Endothelial cell of umbilical vein (primary cell): ENCODE data around the gene TTLL11. TPM values are rescaled to one million over a fixed set of nuclear protein-coding genes. Genes with fewer than 3 reads are reported as not detected.

Experiments used
- BruUV-seq: library from RNA; stranded (reverse); fragments of 400-500 nt; replicated peaks from 2 replicates; lab custom pipeline; 2021; lab: Mats Ljungman, UMichigan
- CTCF ChIA-PET: fragments of 300-600, 350-600 bp; sonication (Branson Sonifier 250); formaldehyde crosslinking; loops from one replicate; lab custom pipeline; 2021; ENCODE audit warnings: antibody characterized with exemption, inconsistent platforms; lab: Charles Lee
- POLR2A ChIA-PET: fragments of 300-600, 350-600 bp; sonication (Branson Sonifier 250); formaldehyde crosslinking; loops from one replicate; lab custom pipeline; 2021; ENCODE audit warnings: antibody characterized with exemption, inconsistent platforms; lab: Charles Lee
- DNase-seq: peaks from one replicate; pipeline ENCODE4 v3.0.0-alpha.2; 2011; ENCODE audit warnings: low read depth, low spot score
- FAIRE-seq: peaks from 2 replicates; lab custom pipeline; 2011; peaks lifted over from hg19 to GRCh38; lab: Jason Lieb, UNC
- H2AFZ ChIP-seq: 2 replicates; pipeline ENCODE4 v1.6.0; 2012; ENCODE audit warnings: low read depth, low read length, control low read depth, inconsistent platforms
- H3K27ac ChIP-seq: 2 replicates; pipeline ENCODE4 v1.5.1; 2011; ENCODE audit warnings: low read depth, mild to moderate bottlenecking, control low read depth, low read length, moderate library complexity; ENCODE audit not compliant: insufficient read depth
- H3K27me3 ChIP-seq, 2 experiments: 2 replicates each; pipeline versions ENCODE4 v1.6.0 to v1.6.1; 2011; ENCODE audit warnings: low read length in 2 of 2, mixed read lengths in 1 of 2; ENCODE audit not compliant: control insufficient read depth in 2 of 2, insufficient read depth in 2 of 2
- H3K36me3 ChIP-seq, 2 experiments: 2 replicates in 1 of 2; 3 replicates in 1 of 2; pipeline ENCODE4 v1.5.1; 2011; ENCODE audit warnings: low read length in 2 of 2, mild to moderate bottlenecking in 1 of 2, moderate library complexity in 1 of 2; ENCODE audit not compliant: control insufficient read depth in 2 of 2, insufficient read depth in 2 of 2; ENCODE audit errors: extremely low read depth in 1 of 2
- H3K4me1 ChIP-seq: 3 replicates; pipeline ENCODE4 v1.5.1; 2011; ENCODE audit warnings: mild to moderate bottlenecking, low read length; ENCODE audit not compliant: control insufficient read depth, insufficient read depth; ENCODE audit errors: extremely low read depth
- H3K4me2 ChIP-seq: 2 replicates; pipeline ENCODE4 v1.6.1; 2011; ENCODE audit warnings: low read length, control low read depth, mixed read lengths; ENCODE audit not compliant: insufficient read depth
- H3K4me3 ChIP-seq, 3 experiments: fragments of 200-600 bp in 1 of 3; sonication (generic), shearing (Covaris generic) in 1 of 3; replicated peaks in 1 of 3; 2 replicates each; pipeline ENCODE4 v1.5.1; 2011 to 2016; ENCODE audit warnings: control low read depth in 3 of 3, low read length in 3 of 3, mild to moderate bottlenecking in 2 of 3, inconsistent platforms in 1 of 3, low read depth in 1 of 3, moderate library complexity in 1 of 3; ENCODE audit not compliant: insufficient read depth in 1 of 3
- H3K79me2 ChIP-seq: 2 replicates; pipeline ENCODE4 v1.6.0; 2012; ENCODE audit warnings: low read length, inconsistent platforms; ENCODE audit not compliant: control insufficient read depth, insufficient read depth
- H3K9ac ChIP-seq: replicated peaks from 2 replicates; pipeline ENCODE3; 2011; ENCODE audit warnings: low read length, control low read depth; ENCODE audit not compliant: insufficient read depth; ENCODE audit errors: extremely low read depth
- H3K9me1 ChIP-seq: replicated peaks from 3 replicates; pipeline ENCODE4 v1.6.0; 2011; ENCODE audit warnings: mild to moderate bottlenecking, low read length; ENCODE audit not compliant: control insufficient read depth, insufficient read depth; ENCODE audit errors: extremely low read depth
- H3K9me3 ChIP-seq: replicated peaks from 2 replicates; pipeline ENCODE4 v1.5.1; 2012; ENCODE audit warnings: low read length, inconsistent platforms; ENCODE audit not compliant: control insufficient read depth, insufficient read depth
- H4K20me1 ChIP-seq: replicated peaks from 2 replicates; pipeline ENCODE3; 2011; ENCODE audit warnings: mild to moderate bottlenecking, low read length; ENCODE audit not compliant: control insufficient read depth, insufficient read depth; ENCODE audit errors: extremely low read depth
- EZH2 ChIP-seq: IDR thresholded peaks from 2 replicates; pipeline ENCODE4 v1.6.1; 2012; ENCODE audit warnings: borderline replicate concordance, low read depth, mild to moderate bottlenecking, moderate library complexity, low read length, inconsistent platforms; ENCODE audit not compliant: severe bottlenecking
- FOS ChIP-seq: IDR thresholded peaks from 2 replicates; pipeline ENCODE4 v1.6.1; 2011; ENCODE audit warnings: mild to moderate bottlenecking, low read length, moderate library complexity, borderline replicate concordance; ENCODE audit not compliant: insufficient read depth
- GATA2 ChIP-seq: IDR thresholded peaks from 2 replicates; pipeline ENCODE4 v1.7.0; 2011; ENCODE audit warnings: low read depth, mild to moderate bottlenecking, moderate library complexity, mixed read lengths, low read length; ENCODE audit not compliant: insufficient read length, insufficient read depth
- JUN ChIP-seq: IDR thresholded peaks from 2 replicates; pipeline ENCODE4 v1.6.1; 2011; ENCODE audit warnings: borderline replicate concordance, low read depth; ENCODE audit not compliant: insufficient read length, insufficient read depth
- MYC ChIP-seq: IDR thresholded peaks from one replicate; pipeline ENCODE4 v1.6.1; 2011; ENCODE audit warnings: mild to moderate bottlenecking, low read depth, low read length
- POLR2A ChIP-seq: IDR thresholded peaks from 2 replicates; pipeline ENCODE4 v1.6.1; 2012; ENCODE audit warnings: low read depth, mild to moderate bottlenecking, control low read depth, low read length
- POLR2AphosphoS5 ChIP-seq: IDR thresholded peaks from 2 replicates; pipeline ENCODE4 v1.6.1; 2012; ENCODE audit warnings: low read depth, mild to moderate bottlenecking, control low read depth, low read length, moderate library complexity; ENCODE audit not compliant: insufficient read depth
- dilution Hi-C: fragments of 300-500 bp; cut with MboI; formaldehyde crosslinking; loops from one replicate; pipeline ENCODE4 v1.15.0; 2019; ENCODE audit warnings: low sequenced_read_pairs; ENCODE audit not compliant: extremely low pct_ligation_motif_present
- intact Hi-C: fragments of 100-400 bp; cut with micrococcal nuclease; formaldehyde crosslinking; loops from one replicate; pipeline ENCODE4 v1.10.0; 2022
- polyA plus RNA-seq, 4 experiments: library from polyadenylated mRNA; depleted of rRNA in 3 of 4; stranded (reverse) in 3 of 4; unstranded in 1 of 4; fragments of >200 nt; gene quantifications; 2 replicates each; pipeline versions ENCODE4 v1.2.1 to v1.2.3, GENCODE V29; 2011 to 2012; ENCODE audit warnings: missing spikeins in 1 of 4
- total RNA-seq: library from RNA; stranded (reverse); gene quantifications from 2 replicates; pipeline ENCODE4 v1.2.3, GENCODE V29; 2021
- TF ChIP-seq, protein P1 (sequence below), 2 donors: IDR thresholded peaks; 1 replicate in 1 of 2; 2 replicates in 1 of 2; pipeline ENCODE4 v1.5.1; 2011; ENCODE audit warnings: low read length in 2 of 2, mild to moderate bottlenecking in 2 of 2, moderate library complexity in 2 of 2, control low read depth in 1 of 2, inconsistent platforms in 1 of 2, low read depth in 1 of 2; ENCODE audit not compliant: insufficient read depth in 1 of 2; ENCODE audit errors: extremely low read depth in 1 of 2
- TF ChIP-seq, protein P2 (sequence below): IDR thresholded peaks from 2 replicates; pipeline ENCODE4 v1.6.1; 2011; ENCODE audit not compliant: insufficient read depth, insufficient read length

Gene TTLL11
- total and polyA plus RNA-seq, 2 donors (not counting 3 experiments of a cell fraction or from before 2014, with no cell fraction given): 4.9 to 5.1 TPM

DNA sequence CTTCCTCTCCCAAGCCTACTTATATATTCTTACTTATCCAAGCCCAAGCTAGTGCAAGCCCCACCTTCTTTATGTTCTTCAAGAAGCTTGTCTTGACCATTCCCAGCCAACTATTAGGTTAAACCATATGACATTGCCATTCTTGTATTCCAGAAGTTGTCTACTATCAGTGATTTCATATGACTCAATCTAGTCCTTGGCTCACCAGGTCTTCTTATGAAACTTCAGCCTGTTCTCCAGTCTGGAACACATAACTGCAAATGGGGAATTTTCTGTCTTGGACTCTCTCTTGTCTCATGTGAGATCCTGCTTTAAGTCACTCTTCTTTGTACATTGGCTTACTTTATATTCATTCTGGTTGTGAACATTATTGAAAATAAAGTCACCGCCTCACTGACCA, 130.7 kb downstream of the TTLL11 start:
- H3K27ac ChIP-seq: peak overlapping the region; percentile 92
- intact Hi-C loops: loop anchor here (2.0 kb wide), 1 partner anchor 60 kb away; no protein-coding TSS in a partner anchor
- H3K4me1 ChIP-seq: peaks cover 35% of the 10 kb centered on the region
- no peaks in the 10 kb centered on the region for H3K27me3 ChIP-seq
- no peaks in the 10 kb centered on the region for H3K36me3 ChIP-seq
- H2AFZ ChIP-seq: no peak overlapping the region
- no peaks in the 10 kb centered on the region for H3K9me3 ChIP-seq
- DNase-seq (no peak), FAIRE-seq (peak; percentile 26)
- H4K20me1 ChIP-seq: no peaks in the 10 kb centered on the region
- ChIA-PET POLR2A (no interaction called here), CTCF (no interaction called here)
- no peaks in the 10 kb centered on the region for H3K9me1 ChIP-seq
- H3K9ac ChIP-seq: no peak overlapping the region
- peak overlapping the region; percentile 62 for H3K4me2 ChIP-seq
- TF ChIP-seq JUN (no peak), GATA2 (no peak), EZH2 (no peak), POLR2AphosphoS5 (no peak), MYC (no peak), FOS (no peak), POLR2A (no peak)
- TF ChIP-seq, protein P1, sequence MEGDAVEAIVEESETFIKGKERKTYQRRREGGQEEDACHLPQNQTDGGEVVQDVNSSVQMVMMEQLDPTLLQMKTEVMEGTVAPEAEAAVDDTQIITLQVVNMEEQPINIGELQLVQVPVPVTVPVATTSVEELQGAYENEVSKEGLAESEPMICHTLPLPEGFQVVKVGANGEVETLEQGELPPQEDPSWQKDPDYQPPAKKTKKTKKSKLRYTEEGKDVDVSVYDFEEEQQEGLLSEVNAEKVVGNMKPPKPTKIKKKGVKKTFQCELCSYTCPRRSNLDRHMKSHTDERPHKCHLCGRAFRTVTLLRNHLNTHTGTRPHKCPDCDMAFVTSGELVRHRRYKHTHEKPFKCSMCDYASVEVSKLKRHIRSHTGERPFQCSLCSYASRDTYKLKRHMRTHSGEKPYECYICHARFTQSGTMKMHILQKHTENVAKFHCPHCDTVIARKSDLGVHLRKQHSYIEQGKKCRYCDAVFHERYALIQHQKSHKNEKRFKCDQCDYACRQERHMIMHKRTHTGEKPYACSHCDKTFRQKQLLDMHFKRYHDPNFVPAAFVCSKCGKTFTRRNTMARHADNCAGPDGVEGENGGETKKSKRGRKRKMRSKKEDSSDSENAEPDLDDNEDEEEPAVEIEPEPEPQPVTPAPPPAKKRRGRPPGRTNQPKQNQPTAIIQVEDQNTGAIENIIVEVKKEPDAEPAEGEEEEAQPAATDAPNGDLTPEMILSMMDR (IDR thresholded peaks at IDR 0.05; ENCODE audit: extremely low read depth in 1 of 2, insufficient read depth in 1 of 2, low read depth in 1 of 2, low read length in 2 of 2): no peak
- TF ChIP-seq, protein P2, sequence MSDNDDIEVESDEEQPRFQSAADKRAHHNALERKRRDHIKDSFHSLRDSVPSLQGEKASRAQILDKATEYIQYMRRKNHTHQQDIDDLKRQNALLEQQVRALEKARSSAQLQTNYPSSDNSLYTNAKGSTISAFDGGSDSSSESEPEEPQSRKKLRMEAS: no peak
- BruUV-seq: no TSS peak
- H3K79me2 ChIP-seq: peaks cover 50% of the 10 kb centered on the region
- dilution Hi-C loops: no loop called here
- peak overlapping the region in 1 of 3 experiments; percentile 68 for H3K4me3 ChIP-seq
